Common myeloid progenitor, CD34-positive (primary cell): ENCODE results near the gene LCTL.
"Not testable (repeated sequence)": the region's sequence is repeated elsewhere in the genome, so short reads cannot be mapped to it uniquely, and the experiment has no call there.

Source experiments
- CTCF ChIA-PET: fragments of 350-600 bp; sonication (Branson Sonifier 250); formaldehyde crosslinking; loops from one replicate; lab custom pipeline; 2021; ENCODE audit warnings: antibody characterized with exemption; lab: Charles Lee
- POLR2A ChIA-PET: fragments of 350-600 bp; sonication (Branson Sonifier 250); formaldehyde crosslinking; loops from one replicate; lab custom pipeline; 2021; ENCODE audit warnings: antibody characterized with exemption; lab: Charles Lee
- DNase-seq, 3 donors: peaks; one replicate each; pipeline versions ENCODE4 v3.0.0 to v3.0.0-alpha.2; 2013
- H3K27ac ChIP-seq, 2 experiments: 1 replicate in 1 of 2; 2 replicates in 1 of 2; pipeline ENCODE4 v1.7.0; 2013; ENCODE audit warnings: inconsistent platforms in 2 of 2, low read length in 2 of 2, mild to moderate bottlenecking in 2 of 2, low read depth in 1 of 2, moderate library complexity in 1 of 2; ENCODE audit not compliant: severe bottlenecking in 2 of 2, insufficient read depth in 1 of 2, poor library complexity in 1 of 2
- H3K27me3 ChIP-seq, 5 experiments: replicated peaks in 2 of 5; 1 replicate in 3 of 5; 2 replicates in 2 of 5; pipeline versions ENCODE4 v1.6.1 to v1.7.0; 2013; ENCODE audit warnings: low read length in 4 of 5, mild to moderate bottlenecking in 2 of 5, moderate library complexity in 2 of 5, inconsistent platforms in 1 of 5; ENCODE audit not compliant: insufficient read depth in 5 of 5, control insufficient read depth in 4 of 5
- H3K36me3 ChIP-seq, 4 experiments: 1 replicate in 2 of 4; 2 replicates in 2 of 4; pipeline versions ENCODE4 v1.6.1 to v1.7.0; 2013; ENCODE audit warnings: low read length in 3 of 4, control low read depth in 1 of 4, mild to moderate bottlenecking in 1 of 4; ENCODE audit not compliant: control insufficient read depth in 4 of 4, insufficient read depth in 4 of 4
- H3K4me1 ChIP-seq, 4 experiments: 1 replicate in 3 of 4; 2 replicates in 1 of 4; pipeline versions ENCODE4 v1.6.1 to v1.7.1; 2013; ENCODE audit warnings: low read length in 3 of 4, mild to moderate bottlenecking in 3 of 4, control low read depth in 1 of 4, inconsistent platforms in 1 of 4, moderate library complexity in 1 of 4; ENCODE audit not compliant: control insufficient read depth in 4 of 4, insufficient read depth in 4 of 4; ENCODE audit errors: control extremely low read depth in 1 of 4
- H3K4me3 ChIP-seq, 7 experiments: 1 replicate in 4 of 7; 2 replicates in 3 of 7; pipeline versions ENCODE4 v1.5.1 to v1.7.0; 2013; ENCODE audit warnings: mild to moderate bottlenecking in 7 of 7, low read length in 6 of 7, moderate library complexity in 6 of 7, inconsistent platforms in 2 of 7, low read depth in 2 of 7, control low read depth in 1 of 7; ENCODE audit not compliant: insufficient read depth in 4 of 7, control insufficient read depth in 1 of 7; ENCODE audit errors: extremely low read depth in 1 of 7
- H3K9me3 ChIP-seq, 5 experiments: 1 replicate in 4 of 5; 2 replicates in 1 of 5; pipeline versions ENCODE4 v1.6.1 to v1.7.1; 2013; ENCODE audit warnings: low read length in 4 of 5, mild to moderate bottlenecking in 2 of 5, inconsistent platforms in 1 of 5, low read depth in 1 of 5, moderate library complexity in 1 of 5; ENCODE audit not compliant: control insufficient read depth in 4 of 5, insufficient read depth in 2 of 5; ENCODE audit errors: control extremely low read depth in 1 of 5
- WGBS: methylation state at CpG from one replicate; pipeline ENCODE4 v1.1.5; 2013; ENCODE audit not compliant: insufficient coverage; 5-methylcytosine and 5-hydroxymethylcytosine counted together

The LCTL gene

GRCh38 chr15:66503780-66504562, 61.8 kb downstream of the LCTL start:
- ChIA-PET CTCF (interaction anchor here (0.7 to 1.3 kb wide), 2 partner anchors 93 to 136 kb away, joined by 3 read pairs; no protein-coding TSS in a partner anchor), POLR2A (no interaction called here)
- peak overlapping the region; percentile 96 to 99 for H3K27ac ChIP-seq
- peak overlapping the region; percentile 63 to 100 (median 96) for H3K4me3 ChIP-seq
- no peak for DNase-seq
- H3K9me3 ChIP-seq: no peaks in the 10 kb centered on the region
- H3K36me3 ChIP-seq: peaks cover 12 to 48% (median 37%) of the 10 kb centered on the region in 4 experiments
- WGBS: 3% methylated on average over 9 of the region's 12 CpGs
- no peaks in the 10 kb centered on the region for H3K27me3 ChIP-seq
- peaks cover 16 to 43% (median 26%) of the 10 kb centered on the region in 4 experiments for H3K4me1 ChIP-seq

- POLR2A ChIA-PET: not testable (repeated sequence)
Observed at GRCh38 chr15:66503041-66503648, 62.7 kb downstream of the LCTL start.

GRCh38 chr15:66502491-66502890, 63.3 kb downstream of the LCTL start:
- 100% methylated on average over 3 of the region's 10 CpGs for WGBS
- H3K4me3 ChIP-seq: peak overlapping the region in 3 of 7 experiments; percentile 95 to 100 (median 96)
- DNase-seq: no peak
- no peaks in the 10 kb centered on the region for H3K9me3 ChIP-seq
- ChIA-PET POLR2A (no interaction called here), CTCF (no interaction called here)
- peaks cover 16 to 43% (median 29%) of the 10 kb centered on the region in 4 experiments for H3K4me1 ChIP-seq
- peaks cover 13 to 59% (median 41%) of the 10 kb centered on the region in 4 experiments for H3K36me3 ChIP-seq
- no peaks in the 10 kb centered on the region for H3K27me3 ChIP-seq
- peak overlapping the region in 1 of 2 experiments; percentile 22 for H3K27ac ChIP-seq

More at GRCh38 chr15:66503041-66503648, 62.7 kb downstream of the LCTL start:
- CTCF ChIA-PET, DNase-seq, H3K27me3 ChIP-seq, H3K9me3 ChIP-seq: not testable (repeated sequence)
- H3K4me3 ChIP-seq: peak overlapping the region in 6 of 7 experiments; percentile 95 to 100 (median 98)
- 69% methylated on average over 4 of the region's 13 CpGs for WGBS
- H3K36me3 ChIP-seq: peaks cover 13 to 56% (median 41%) of the 10 kb centered on the region in 4 experiments
- peak overlapping the region; percentile 96 to 99 for H3K27ac ChIP-seq
- peaks cover 16 to 48% (median 28%) of the 10 kb centered on the region in 4 experiments for H3K4me1 ChIP-seq

GRCh38 chr15:66500346-66500745, 65.5 kb downstream of the LCTL start:
- H3K27me3 ChIP-seq, H3K4me3 ChIP-seq, H3K9me3 ChIP-seq, DNase-seq, H3K27ac ChIP-seq: not testable (repeated sequence)
- ChIA-PET POLR2A (interaction anchor here (2.2 kb wide), 1 partner anchor 114 kb away, joined by 7 read pairs; the partner anchor contains the start of gene MAP2K1), CTCF (interaction anchor here (1.3 to 3.9 kb wide), 2 partner anchors 114 to 146 kb away, joined by 5 to 19 read pairs; no protein-coding TSS in a partner anchor)
- H3K36me3 ChIP-seq: peaks cover 13 to 63% (median 43%) of the 10 kb centered on the region in 4 experiments
- WGBS: 100% methylated on average over 3 of the region's 7 CpGs
- H3K4me1 ChIP-seq: peaks cover 16 to 44% (median 31%) of the 10 kb centered on the region in 4 experiments

GRCh38 chr15:66498501-66499386, 67.1 kb downstream of the LCTL start:
- 62% methylated on average over 3 of the region's 3 CpGs for WGBS
- H3K9me3 ChIP-seq: no peaks in the 10 kb centered on the region
- POLR2A ChIA-PET: interaction anchor here (0.9 to 2.2 kb wide), 2 partner anchors 112 to 143 kb away, joined by 4 to 7 read pairs; partner anchors contain the start of genes MAP2K1 and TIPIN
- peak; percentile 54 to 77 (median 76) for DNase-seq
- H3K4me1 ChIP-seq: peaks cover 12 to 40% (median 28%) of the 10 kb centered on the region in 4 experiments
- CTCF ChIA-PET: interaction anchor here (0.7 to 3.9 kb wide), 23 partner anchors 11 to 903 kb away, joined by 3 to 42 read pairs (median 4); partner anchors contain the start of gene MAP2K1
- H3K36me3 ChIP-seq: peaks cover 16 to 79% (median 55%) of the 10 kb centered on the region in 4 experiments
- H3K4me3 ChIP-seq: no peak overlapping the region
- H3K27ac ChIP-seq: no peak overlapping the region
- no peaks in the 10 kb centered on the region for H3K27me3 ChIP-seq
